Measurements from ENCODE around the gene CYS1.
"Not testable (repeated sequence)": the region's sequence is repeated elsewhere in the genome, so short reads cannot be mapped to it uniquely, and the experiment has no call there.

The CYS1 gene

DNA sequence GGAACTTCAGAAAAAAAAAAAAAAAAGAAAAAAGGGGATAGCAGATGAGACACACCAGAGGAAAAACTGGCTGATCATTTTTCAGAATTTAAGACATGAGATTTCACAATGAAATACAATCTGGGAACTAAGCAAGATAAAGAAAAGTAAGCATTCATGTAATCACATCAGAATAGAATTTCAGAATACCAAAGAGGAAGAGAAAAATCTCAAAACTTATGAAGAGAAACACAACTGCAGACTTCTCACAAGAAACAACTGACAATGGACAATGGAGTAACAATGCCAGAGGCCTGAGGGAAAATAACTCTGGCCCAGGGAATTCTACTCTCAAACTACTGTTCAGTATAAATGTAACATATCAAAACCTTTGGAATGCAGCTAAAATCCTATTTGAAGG is 29.1 kb upstream of the CYS1 start:
- H3K4me3 ChIP-seq (ENCODE audit: low read depth, low read length): no peak overlapping the region
- no peak for DNase-seq (ENCODE audit: low read depth, low spot score)
- TF ChIP-seq, protein P1, sequence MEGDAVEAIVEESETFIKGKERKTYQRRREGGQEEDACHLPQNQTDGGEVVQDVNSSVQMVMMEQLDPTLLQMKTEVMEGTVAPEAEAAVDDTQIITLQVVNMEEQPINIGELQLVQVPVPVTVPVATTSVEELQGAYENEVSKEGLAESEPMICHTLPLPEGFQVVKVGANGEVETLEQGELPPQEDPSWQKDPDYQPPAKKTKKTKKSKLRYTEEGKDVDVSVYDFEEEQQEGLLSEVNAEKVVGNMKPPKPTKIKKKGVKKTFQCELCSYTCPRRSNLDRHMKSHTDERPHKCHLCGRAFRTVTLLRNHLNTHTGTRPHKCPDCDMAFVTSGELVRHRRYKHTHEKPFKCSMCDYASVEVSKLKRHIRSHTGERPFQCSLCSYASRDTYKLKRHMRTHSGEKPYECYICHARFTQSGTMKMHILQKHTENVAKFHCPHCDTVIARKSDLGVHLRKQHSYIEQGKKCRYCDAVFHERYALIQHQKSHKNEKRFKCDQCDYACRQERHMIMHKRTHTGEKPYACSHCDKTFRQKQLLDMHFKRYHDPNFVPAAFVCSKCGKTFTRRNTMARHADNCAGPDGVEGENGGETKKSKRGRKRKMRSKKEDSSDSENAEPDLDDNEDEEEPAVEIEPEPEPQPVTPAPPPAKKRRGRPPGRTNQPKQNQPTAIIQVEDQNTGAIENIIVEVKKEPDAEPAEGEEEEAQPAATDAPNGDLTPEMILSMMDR (IDR thresholded peaks at IDR 0.05; ENCODE audit: low read depth, low read length): no peak
- in situ Hi-C loops (cut with HindIII; ENCODE audit: low sequenced_read_pairs): no loop called here

DNA sequence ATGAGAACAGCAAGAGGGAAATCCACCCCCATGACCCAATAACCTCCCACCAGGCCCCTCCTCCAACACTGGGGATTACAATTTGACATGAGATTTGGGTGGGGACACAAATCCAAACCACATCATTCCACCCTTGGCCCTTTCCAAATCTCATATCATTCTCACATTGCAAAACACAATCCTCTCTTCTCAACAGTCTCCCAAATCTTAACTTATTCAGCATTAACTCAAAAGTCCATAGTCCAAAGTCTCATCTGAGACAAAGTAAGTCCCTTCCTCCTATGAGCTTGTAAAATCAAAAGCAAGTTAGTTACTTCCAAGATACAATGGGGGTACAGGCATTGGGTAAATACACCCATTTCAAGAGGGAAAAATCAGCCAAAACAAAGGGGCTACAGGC is 24.7 kb upstream of the CYS1 start:
- in situ Hi-C loops (cut with HindIII; ENCODE audit: low sequenced_read_pairs); H3K4me3 ChIP-seq (ENCODE audit: low read depth, low read length); DNase-seq (ENCODE audit: low read depth, low spot score): not testable (repeated sequence)

DNA sequence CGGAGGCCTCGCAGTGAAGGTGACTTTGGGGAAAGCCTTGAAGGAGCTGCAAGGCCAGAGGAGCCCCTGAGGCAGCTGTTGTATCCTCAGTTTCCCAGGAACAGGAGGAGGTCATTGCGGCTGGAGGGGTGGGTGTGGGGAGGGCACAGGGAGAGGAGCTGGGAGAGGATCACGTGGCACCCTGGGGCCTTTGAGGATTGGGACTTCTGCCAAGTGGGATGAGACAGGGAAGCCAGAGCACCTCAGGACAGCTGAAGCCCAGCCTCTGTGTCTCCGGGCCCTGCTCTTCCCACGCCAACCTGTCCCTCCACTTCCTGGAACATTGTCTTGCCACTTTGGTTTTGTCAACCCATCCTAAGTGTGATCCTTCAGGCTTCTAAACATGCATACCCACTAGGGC is 23.0 kb upstream of the CYS1 start:
- in situ Hi-C loops (cut with HindIII; ENCODE audit: low sequenced_read_pairs): no loop called here
- TF ChIP-seq, protein P1 (IDR thresholded peaks at IDR 0.05; ENCODE audit: low read depth, low read length): no peak
- no peak for DNase-seq (ENCODE audit: low read depth, low spot score)
- H3K4me3 ChIP-seq (ENCODE audit: low read depth, low read length): no peak overlapping the region

DNA sequence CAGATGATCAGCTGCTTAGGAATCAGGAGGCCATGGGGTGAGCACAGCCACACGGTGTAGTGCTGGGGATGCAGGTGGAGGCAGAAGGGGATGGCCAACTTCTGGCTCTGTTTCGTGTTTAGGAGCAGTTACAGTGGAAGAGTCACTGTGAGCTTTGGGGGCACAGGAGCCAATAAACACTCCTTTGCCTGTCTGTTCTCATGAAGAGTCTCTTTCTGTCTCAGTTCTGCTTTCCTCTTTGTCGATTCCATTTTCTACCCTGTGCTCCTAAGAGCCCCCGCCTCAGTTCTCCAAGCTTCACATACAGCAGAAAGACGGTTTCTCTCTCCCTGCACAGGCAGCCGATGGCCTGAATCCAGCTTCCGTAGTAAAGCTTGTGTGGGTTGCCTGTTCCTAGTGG is 21.3 kb upstream of the CYS1 start:
- TF ChIP-seq, protein P1 (IDR thresholded peaks at IDR 0.05; ENCODE audit: low read depth, low read length): no peak
- in situ Hi-C loops (cut with HindIII; ENCODE audit: low sequenced_read_pairs): no loop called here
- H3K4me3 ChIP-seq (ENCODE audit: low read depth, low read length): no peak overlapping the region
- no peak for DNase-seq (ENCODE audit: low read depth, low spot score)

DNA sequence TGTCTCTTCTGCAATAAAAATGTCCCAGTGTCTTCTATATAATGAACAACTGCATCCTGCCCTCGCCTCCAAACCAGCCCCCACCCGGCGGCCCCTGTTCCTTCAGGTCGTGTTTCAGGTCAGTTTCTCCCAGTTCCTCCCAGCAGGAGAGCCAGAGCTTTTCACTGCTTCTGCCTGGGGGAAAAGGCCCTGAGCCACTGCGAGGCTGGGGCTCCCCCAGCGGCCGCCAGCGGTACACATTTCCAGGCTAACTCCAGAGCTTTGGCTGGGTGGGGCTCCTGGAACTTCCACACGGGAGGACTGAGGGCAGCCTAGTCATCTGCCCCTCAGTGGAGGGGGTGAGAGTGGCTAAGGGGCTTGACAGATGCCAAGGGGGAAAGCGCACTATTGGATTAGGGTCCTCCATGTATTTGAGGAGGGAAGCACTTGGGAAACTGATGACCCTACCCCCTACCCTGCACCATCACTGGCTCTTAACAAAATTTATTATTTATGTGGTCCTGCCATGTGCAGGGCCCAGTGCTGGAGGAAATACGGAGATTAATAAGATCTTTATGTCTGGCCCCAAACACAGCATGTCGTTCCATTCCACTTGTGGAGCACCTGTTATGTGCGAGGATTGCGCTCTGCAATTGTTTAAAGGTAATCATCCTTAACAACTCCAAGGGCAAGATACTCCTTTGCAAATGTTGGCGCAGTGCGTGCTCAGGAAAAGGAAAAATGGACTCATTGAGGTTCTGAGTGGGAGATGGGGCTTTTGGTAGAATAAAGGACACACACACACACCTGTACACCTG is 17.3 kb upstream of the CYS1 start:
- DNase-seq (ENCODE audit: low read depth, low spot score): peak; percentile 47

DNA sequence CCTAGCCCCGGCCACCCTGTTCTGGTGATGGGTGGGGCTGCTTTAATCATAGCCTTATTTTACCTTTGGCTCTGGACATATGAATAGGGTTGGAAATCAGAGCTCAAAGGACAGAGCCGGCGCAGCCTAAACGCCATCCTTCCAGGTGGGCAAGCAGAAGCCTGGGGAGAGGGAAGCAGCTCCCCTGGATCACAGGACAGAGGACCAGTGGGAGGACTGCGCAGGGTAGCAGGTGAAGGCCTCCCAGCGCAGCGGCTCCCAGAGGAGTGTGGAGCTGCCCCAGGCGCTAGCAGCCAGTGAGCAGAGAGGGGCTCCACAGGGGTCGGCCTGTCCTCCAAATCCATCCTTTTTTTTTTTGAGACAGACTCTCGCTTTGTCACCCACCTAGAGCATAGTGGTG is 16.4 kb upstream of the CYS1 start:
- DNase-seq (ENCODE audit: low read depth, low spot score): no peak
- in situ Hi-C loops (cut with HindIII; ENCODE audit: low sequenced_read_pairs): no loop called here
- TF ChIP-seq, protein P1 (IDR thresholded peaks at IDR 0.05; ENCODE audit: low read depth, low read length): no peak
- H3K4me3 ChIP-seq (ENCODE audit: low read depth, low read length): no peak overlapping the region

More for the DNA sequence above, 17.3 kb upstream of the CYS1 start:
- in situ Hi-C loops (cut with HindIII; ENCODE audit: low sequenced_read_pairs): no loop called here
- TF ChIP-seq, protein P1 (IDR thresholded peaks at IDR 0.05; ENCODE audit: low read depth, low read length): peak; percentile 98
- no peak overlapping the region for H3K4me3 ChIP-seq (ENCODE audit: low read depth, low read length)

DNA sequence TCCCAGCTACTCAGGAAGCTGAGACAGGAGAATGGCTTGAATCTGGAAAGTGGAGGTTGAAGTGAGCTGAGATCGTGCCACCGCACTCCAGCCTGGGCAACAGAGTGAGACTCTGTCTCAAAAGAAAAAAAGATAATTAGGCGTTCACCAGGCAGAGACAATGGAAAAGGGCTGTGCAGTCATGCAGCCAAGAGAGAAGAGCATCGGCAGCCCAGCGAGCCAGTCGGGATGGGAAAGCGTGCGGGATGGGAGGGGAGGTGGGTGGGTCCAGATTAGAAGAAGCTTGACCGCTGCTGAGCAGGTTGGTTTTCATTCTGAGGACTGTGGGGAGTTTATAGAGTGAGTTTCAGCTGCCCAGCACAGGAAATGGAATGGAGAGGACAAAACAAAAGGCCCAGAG is 15.0 kb upstream of the CYS1 start:
- no peak for DNase-seq (ENCODE audit: low read depth, low spot score)
- TF ChIP-seq, protein P1 (IDR thresholded peaks at IDR 0.05; ENCODE audit: low read depth, low read length): no peak
- in situ Hi-C loops (cut with HindIII; ENCODE audit: low sequenced_read_pairs): no loop called here
- no peak overlapping the region for H3K4me3 ChIP-seq (ENCODE audit: low read depth, low read length)
